Measurements from ENCODE around the gene SREBF1. TPM values are rescaled to one million over a fixed set of nuclear protein-coding genes. Genes with fewer than 3 reads are reported as not detected.

Gene SREBF1
- total and polyA plus RNA-seq, 3 donors from 2014 or later = 142 to 256 (median 239) TPM

- H3K4me1 ChIP-seq = peaks cover 14% of the 10 kb centered on the region
- intact Hi-C loops (cut with DNase I; ENCODE audit: low total_unique reads) = no loop called here
- TF ChIP-seq CTCF (IDR thresholded peaks at IDR 0.05) = no peak
- no peak for TF ChIP-seq POLR2A (IDR thresholded peaks at IDR 0.05)
- DNase-seq = no peak
- WGBS, 2 donors = 94 to 96% methylated on average over 18 to 40 of the region's 40 CpGs
- no peak overlapping the region for H3K27ac ChIP-seq
- no peaks in the 10 kb centered on the region for H3K27me3 ChIP-seq
- H3K4me3 ChIP-seq = no peak overlapping the region
- no peaks in the 10 kb centered on the region for H3K36me3 ChIP-seq (ENCODE audit: low read depth, missing control alignments)
- H3K9me3 ChIP-seq = no peaks in the 10 kb centered on the region
Measured at GRCh38 chr17:17795946-17796786, 40.6 kb downstream of the SREBF1 start.

- intact Hi-C loops (cut with DNase I; ENCODE audit: low total_unique reads) = no loop called here
- H3K9me3 ChIP-seq = no peaks in the 10 kb centered on the region
- H3K27ac ChIP-seq = no peak overlapping the region
- no peaks in the 10 kb centered on the region for H3K27me3 ChIP-seq
- H3K4me1 ChIP-seq = peaks cover 14% of the 10 kb centered on the region
- no peak for DNase-seq
- no peaks in the 10 kb centered on the region for H3K36me3 ChIP-seq (ENCODE audit: low read depth, missing control alignments)
- no peak overlapping the region for H3K4me3 ChIP-seq
- 65 to 80% methylated on average over 1 to 12 of the region's 12 CpGs for WGBS, 2 donors
- TF ChIP-seq POLR2A (IDR thresholded peaks at IDR 0.05) = no peak
Measured at GRCh38 chr17:17795296-17795695, 41.5 kb downstream of the SREBF1 start.

- Histone ChIP-seq H3K27ac (no peak overlapping the region), H3K36me3 (ENCODE audit: low read depth, missing control alignments) (no peaks in the 10 kb centered on the region), H3K27me3 (no peaks in the 10 kb centered on the region), H3K4me3 (no peak overlapping the region), H3K9me3 (no peaks in the 10 kb centered on the region), H3K4me1 (peaks cover 14% of the 10 kb centered on the region)
- DNase-seq = no peak
- intact Hi-C loops (cut with DNase I; ENCODE audit: low total_unique reads) = no loop called here
- TF ChIP-seq CTCF (IDR thresholded peaks at IDR 0.05) (no peak), POLR2A (IDR thresholded peaks at IDR 0.05) (no peak)
- WGBS, 2 donors = 95 to 97% methylated on average over 28 to 31 of the region's 31 CpGs
Measured at GRCh38 chr17:17794382-17794781, 42.4 kb downstream of the SREBF1 start.

- Histone ChIP-seq H3K27me3 (no peaks in the 10 kb centered on the region), H3K9me3 (no peaks in the 10 kb centered on the region), H3K4me3 (no peak overlapping the region), H3K36me3 (ENCODE audit: low read depth, missing control alignments) (no peaks in the 10 kb centered on the region), H3K4me1 (peaks cover 14% of the 10 kb centered on the region), H3K27ac (no peak overlapping the region)
- WGBS, 2 donors = 88 to 97% methylated on average over 24 to 30 of the region's 30 CpGs
- intact Hi-C loops (cut with DNase I; ENCODE audit: low total_unique reads) = no loop called here
- no peak for DNase-seq
- no peak for TF ChIP-seq POLR2A (IDR thresholded peaks at IDR 0.05)
- no peak for TF ChIP-seq CTCF (IDR thresholded peaks at IDR 0.05)
Measured at GRCh38 chr17:17793378-17794214, 43.2 kb downstream of the SREBF1 start.
